ENCODE results near the gene SLX4IP. TPM values are rescaled to one million over a fixed set of nuclear protein-coding genes. Genes with fewer than 3 reads are reported as not detected.

The SLX4IP gene
- total and polyA plus RNA-seq, 8 donors: 1.00 to 4.6 (median 2.6) TPM

DNA sequence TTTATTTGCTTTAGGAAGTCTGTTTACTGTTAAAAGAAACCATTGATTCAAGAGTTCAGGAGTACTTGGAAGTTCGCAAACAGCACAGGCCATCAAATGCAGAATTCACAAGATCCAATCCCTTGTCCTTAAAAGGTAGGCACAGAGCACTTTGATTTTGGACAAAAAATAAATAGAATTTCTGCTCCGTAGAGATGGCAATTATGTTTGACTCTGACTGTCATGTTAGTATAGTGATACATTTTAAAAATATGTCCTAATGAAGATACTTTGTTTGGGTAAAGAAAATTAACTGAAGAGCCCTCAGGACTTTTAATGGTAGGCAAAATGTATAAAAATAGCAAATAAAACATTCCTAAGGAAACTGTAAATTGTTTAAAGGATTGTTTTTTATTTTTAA lies 125.6 kb downstream of the SLX4IP start:
- intact Hi-C loops (cut with DNase I; ENCODE audit: low total_unique reads): no loop called here
- H3K36me3 ChIP-seq: peaks cover 0 to 14% (median 4%) of the 10 kb centered on the region in 4 donors
- no peak overlapping the region for H3K4me3 ChIP-seq
- no peaks in the 10 kb centered on the region for H3K27me3 ChIP-seq
- H3K27ac ChIP-seq: no peak overlapping the region
- H3K9me3 ChIP-seq: no peaks in the 10 kb centered on the region
- TF ChIP-seq POLR2A (IDR thresholded peaks at IDR 0.05) (no peak), EP300 (IDR thresholded peaks at IDR 0.05) (no peak), POLR2AphosphoS5 (IDR thresholded peaks at IDR 0.05) (no peak)
- TF ChIP-seq, protein P1, sequence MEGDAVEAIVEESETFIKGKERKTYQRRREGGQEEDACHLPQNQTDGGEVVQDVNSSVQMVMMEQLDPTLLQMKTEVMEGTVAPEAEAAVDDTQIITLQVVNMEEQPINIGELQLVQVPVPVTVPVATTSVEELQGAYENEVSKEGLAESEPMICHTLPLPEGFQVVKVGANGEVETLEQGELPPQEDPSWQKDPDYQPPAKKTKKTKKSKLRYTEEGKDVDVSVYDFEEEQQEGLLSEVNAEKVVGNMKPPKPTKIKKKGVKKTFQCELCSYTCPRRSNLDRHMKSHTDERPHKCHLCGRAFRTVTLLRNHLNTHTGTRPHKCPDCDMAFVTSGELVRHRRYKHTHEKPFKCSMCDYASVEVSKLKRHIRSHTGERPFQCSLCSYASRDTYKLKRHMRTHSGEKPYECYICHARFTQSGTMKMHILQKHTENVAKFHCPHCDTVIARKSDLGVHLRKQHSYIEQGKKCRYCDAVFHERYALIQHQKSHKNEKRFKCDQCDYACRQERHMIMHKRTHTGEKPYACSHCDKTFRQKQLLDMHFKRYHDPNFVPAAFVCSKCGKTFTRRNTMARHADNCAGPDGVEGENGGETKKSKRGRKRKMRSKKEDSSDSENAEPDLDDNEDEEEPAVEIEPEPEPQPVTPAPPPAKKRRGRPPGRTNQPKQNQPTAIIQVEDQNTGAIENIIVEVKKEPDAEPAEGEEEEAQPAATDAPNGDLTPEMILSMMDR (IDR thresholded peaks at IDR 0.05): no peak
- 77 to 89% (median 85%) methylated on average over 2 of the region's 2 CpGs for WGBS, 5 donors
- no peak for DNase-seq
- H3K4me1 ChIP-seq: peaks cover 0 to 23% (median 10%) of the 10 kb centered on the region in 4 donors

DNA sequence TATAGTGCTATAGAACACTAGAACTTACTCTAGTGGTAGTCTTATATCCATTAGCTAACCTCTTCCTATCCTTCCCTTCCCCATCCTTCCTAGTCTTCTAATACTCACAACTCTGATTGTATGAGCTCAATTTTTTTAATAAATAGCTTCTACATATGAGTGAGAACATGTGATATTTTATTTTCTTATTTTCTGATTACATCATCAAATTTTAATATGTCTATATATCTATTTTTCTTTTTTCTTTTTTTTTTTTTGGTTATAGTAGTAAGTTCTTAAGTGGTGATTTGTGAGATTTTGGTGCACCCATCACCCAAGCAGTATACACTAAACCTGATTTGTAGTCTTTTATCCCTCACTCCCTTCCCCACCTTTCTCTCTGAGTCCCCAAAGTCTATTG lies 126.2 kb downstream of the SLX4IP start:
- intact Hi-C loops (cut with DNase I; ENCODE audit: low total_unique reads): no loop called here
- Histone ChIP-seq H3K9me3 (no peaks in the 10 kb centered on the region), H3K27me3 (no peaks in the 10 kb centered on the region), H3K27ac (no peak overlapping the region), H3K4me1 (peaks cover 0 to 28% (median 8%) of the 10 kb centered on the region in 4 donors), H3K36me3 (peaks cover 0 to 14% (median 4%) of the 10 kb centered on the region in 4 donors), H3K4me3 (no peak overlapping the region)
- TF ChIP-seq POLR2AphosphoS5 (IDR thresholded peaks at IDR 0.05): no peak
- TF ChIP-seq POLR2A (IDR thresholded peaks at IDR 0.05): no peak
- no peak for TF ChIP-seq EP300 (IDR thresholded peaks at IDR 0.05)
- TF ChIP-seq, protein P1 (IDR thresholded peaks at IDR 0.05): no peak
- no peak for DNase-seq

DNA sequence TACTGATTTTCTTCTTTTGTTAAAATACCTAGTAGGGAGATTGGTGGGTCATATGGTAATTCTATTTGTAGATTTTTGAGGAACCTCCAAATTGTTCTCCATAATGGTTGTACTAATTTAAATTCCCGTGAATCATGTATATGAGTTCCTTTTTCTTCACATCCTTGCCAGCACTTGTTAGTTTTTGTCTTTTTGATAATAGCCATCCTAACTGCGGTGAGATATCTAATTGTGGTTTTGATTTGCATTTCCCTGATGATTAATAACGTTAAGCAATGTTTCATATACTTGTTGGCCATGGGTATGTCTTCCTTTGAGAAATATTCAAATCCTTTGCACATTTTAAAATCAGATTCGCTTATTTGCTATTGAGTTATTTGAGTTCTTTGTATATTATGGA lies 127.8 kb downstream of the SLX4IP start:
- DNase-seq: no peak
- 68 to 89% (median 84%) methylated on average over 4 of the region's 4 CpGs for WGBS, 5 donors
- Histone ChIP-seq H3K27ac (no peak overlapping the region), H3K4me1 (peaks cover 0 to 28% (median 8%) of the 10 kb centered on the region in 4 donors), H3K4me3 (no peak overlapping the region), H3K27me3 (no peaks in the 10 kb centered on the region), H3K36me3 (peaks cover 0 to 8% (median 4%) of the 10 kb centered on the region in 4 donors), H3K9me3 (no peaks in the 10 kb centered on the region)
- TF ChIP-seq POLR2AphosphoS5 (IDR thresholded peaks at IDR 0.05) (no peak), EP300 (IDR thresholded peaks at IDR 0.05) (no peak), POLR2A (IDR thresholded peaks at IDR 0.05) (no peak)
- TF ChIP-seq, protein P1 (IDR thresholded peaks at IDR 0.05): no peak
- intact Hi-C loops (cut with DNase I; ENCODE audit: low total_unique reads): no loop called here

DNA sequence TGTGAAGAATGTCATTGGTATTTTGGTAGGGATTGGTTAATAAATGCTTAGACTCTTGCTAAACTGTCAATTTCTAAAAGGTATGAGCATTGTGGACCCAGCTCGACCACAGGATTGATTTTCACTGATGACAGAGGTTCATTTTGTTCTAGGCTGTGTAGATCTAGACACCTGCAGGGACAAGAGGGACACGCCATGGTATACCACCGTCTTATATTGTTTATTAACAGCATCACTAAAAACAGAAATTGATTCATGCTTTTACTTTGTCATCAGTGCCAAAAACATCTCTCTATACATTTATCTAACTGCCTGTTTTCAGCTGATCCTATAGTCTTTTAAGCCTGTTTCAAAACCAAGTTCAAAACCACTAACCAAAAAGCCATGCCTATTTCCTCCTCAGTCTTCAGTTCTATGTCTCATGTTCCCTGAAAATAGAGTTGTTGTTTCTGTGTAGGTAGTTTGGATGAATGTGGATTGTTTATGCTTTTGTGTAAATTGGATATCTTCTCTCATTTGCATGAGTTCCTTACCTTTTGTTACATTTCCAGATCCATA lies 128.9 kb downstream of the SLX4IP start:
- TF ChIP-seq POLR2A (IDR thresholded peaks at IDR 0.05) (no peak), EP300 (IDR thresholded peaks at IDR 0.05) (no peak), POLR2AphosphoS5 (IDR thresholded peaks at IDR 0.05) (no peak)
- TF ChIP-seq, protein P1 (IDR thresholded peaks at IDR 0.05): no peak

More for the DNA sequence above, 128.9 kb downstream of the SLX4IP start:
- H3K9me3 ChIP-seq: no peaks in the 10 kb centered on the region
- peaks cover 0 to 21% (median 5%) of the 10 kb centered on the region in 4 donors for H3K4me1 ChIP-seq
- H3K4me3 ChIP-seq: no peak overlapping the region
- H3K27ac ChIP-seq: no peak overlapping the region
- no peaks in the 10 kb centered on the region for H3K27me3 ChIP-seq
- no peak for DNase-seq
- 86 to 93% (median 89%) methylated on average over 3 of the region's 3 CpGs for WGBS, 5 donors
- H3K36me3 ChIP-seq: peaks cover 0 to 8% (median 4%) of the 10 kb centered on the region in 4 donors
- intact Hi-C loops (cut with DNase I; ENCODE audit: low total_unique reads): no loop called here
